Neural progenitor cell (in vitro differentiated cells): Measurements from ENCODE around the gene HLTF.

Experiments used
- EZH2 ChIP-seq: fragments of 200-600 bp; sonication (generic); IDR thresholded peaks from 2 replicates; pipeline ENCODE4 v1.6.1; 2017; ENCODE audit warnings: antibody characterized with exemption, mild to moderate bottlenecking, moderate library complexity
- TF ChIP-seq, protein P1 (sequence below): fragments of 200-600 bp; sonication (generic); IDR thresholded peaks from 2 replicates; pipeline ENCODE4 v1.5.1; 2017; ENCODE audit warnings: antibody characterized with exemption, mild to moderate bottlenecking

- TF ChIP-seq, protein P1, sequence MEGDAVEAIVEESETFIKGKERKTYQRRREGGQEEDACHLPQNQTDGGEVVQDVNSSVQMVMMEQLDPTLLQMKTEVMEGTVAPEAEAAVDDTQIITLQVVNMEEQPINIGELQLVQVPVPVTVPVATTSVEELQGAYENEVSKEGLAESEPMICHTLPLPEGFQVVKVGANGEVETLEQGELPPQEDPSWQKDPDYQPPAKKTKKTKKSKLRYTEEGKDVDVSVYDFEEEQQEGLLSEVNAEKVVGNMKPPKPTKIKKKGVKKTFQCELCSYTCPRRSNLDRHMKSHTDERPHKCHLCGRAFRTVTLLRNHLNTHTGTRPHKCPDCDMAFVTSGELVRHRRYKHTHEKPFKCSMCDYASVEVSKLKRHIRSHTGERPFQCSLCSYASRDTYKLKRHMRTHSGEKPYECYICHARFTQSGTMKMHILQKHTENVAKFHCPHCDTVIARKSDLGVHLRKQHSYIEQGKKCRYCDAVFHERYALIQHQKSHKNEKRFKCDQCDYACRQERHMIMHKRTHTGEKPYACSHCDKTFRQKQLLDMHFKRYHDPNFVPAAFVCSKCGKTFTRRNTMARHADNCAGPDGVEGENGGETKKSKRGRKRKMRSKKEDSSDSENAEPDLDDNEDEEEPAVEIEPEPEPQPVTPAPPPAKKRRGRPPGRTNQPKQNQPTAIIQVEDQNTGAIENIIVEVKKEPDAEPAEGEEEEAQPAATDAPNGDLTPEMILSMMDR = no peak
- TF ChIP-seq EZH2 = no peak
These were observed 875 bp upstream of the HLTF start for GRCh38 chr3:149087208-149087607.
